ENCODE results near the gene ABCA3. TPM values are rescaled to one million over a fixed set of nuclear protein-coding genes. Genes with fewer than 3 reads are reported as not detected.
"Not testable (repeated sequence)": the region's sequence is repeated elsewhere in the genome, so short reads cannot be mapped to it uniquely, and the experiment has no call there.

Gene ABCA3
- polyA plus RNA-seq, 1 experiment = 3.8 TPM

DNA sequence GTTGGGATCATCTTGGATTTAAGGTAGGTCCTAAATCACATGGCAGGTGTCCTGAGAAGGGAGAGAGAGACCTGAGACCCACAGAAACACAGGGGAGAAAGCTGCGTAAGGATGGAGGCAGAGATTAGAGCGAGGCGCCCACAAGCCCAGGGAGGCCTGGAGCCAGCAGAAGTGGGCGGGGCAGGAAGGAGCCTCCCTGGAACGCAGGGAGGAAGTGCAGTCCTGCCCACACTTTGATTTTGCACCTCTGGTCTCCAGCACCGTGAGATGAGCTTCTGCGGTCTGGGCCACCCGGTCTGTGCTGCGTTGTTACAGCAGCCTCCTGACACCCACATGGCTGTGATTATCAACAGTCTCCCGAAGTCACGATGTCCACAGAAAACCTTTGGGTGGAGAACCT lies 97.9 kb downstream of the ABCA3 start:
- CTCF ChIA-PET = no interaction called here
- TF ChIP-seq, protein P1, sequence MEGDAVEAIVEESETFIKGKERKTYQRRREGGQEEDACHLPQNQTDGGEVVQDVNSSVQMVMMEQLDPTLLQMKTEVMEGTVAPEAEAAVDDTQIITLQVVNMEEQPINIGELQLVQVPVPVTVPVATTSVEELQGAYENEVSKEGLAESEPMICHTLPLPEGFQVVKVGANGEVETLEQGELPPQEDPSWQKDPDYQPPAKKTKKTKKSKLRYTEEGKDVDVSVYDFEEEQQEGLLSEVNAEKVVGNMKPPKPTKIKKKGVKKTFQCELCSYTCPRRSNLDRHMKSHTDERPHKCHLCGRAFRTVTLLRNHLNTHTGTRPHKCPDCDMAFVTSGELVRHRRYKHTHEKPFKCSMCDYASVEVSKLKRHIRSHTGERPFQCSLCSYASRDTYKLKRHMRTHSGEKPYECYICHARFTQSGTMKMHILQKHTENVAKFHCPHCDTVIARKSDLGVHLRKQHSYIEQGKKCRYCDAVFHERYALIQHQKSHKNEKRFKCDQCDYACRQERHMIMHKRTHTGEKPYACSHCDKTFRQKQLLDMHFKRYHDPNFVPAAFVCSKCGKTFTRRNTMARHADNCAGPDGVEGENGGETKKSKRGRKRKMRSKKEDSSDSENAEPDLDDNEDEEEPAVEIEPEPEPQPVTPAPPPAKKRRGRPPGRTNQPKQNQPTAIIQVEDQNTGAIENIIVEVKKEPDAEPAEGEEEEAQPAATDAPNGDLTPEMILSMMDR (IDR thresholded peaks at IDR 0.05; ENCODE audit: insufficient read depth, low read depth, low read length) = no peak
- peaks cover 28% of the 10 kb centered on the region for H3K36me3 ChIP-seq (ENCODE audit: control insufficient read depth, insufficient read depth, low read length)
- no peak for DNase-seq (ENCODE audit: low read depth)
- POLR2A ChIA-PET = no interaction called here
- H3K4me3 ChIP-seq (ENCODE audit: low read depth, low read length) = no peak overlapping the region
- no peaks in the 10 kb centered on the region for H3K27me3 ChIP-seq (ENCODE audit: control insufficient read depth, insufficient read depth, low read length)

DNA sequence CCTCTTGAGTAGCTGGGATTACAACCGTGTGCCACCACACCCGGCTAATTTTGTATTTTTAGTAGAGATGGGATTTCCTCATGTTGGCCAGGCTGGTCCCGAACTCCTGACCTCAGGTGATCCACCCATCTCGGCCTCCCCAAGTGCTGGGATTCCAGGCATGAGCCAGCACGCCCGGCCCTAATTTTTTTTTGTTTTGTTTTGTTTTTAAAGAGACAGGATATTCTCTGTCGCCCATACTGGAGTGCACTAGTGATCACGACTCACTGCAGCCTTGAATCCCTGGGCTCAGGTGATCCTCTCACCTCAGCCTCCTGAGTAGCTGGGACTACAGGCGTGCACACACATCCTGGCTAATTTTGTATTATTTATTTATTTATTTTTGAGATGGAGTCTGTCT lies 100.2 kb downstream of the ABCA3 start:
- H3K27me3 ChIP-seq (ENCODE audit: control insufficient read depth, insufficient read depth, low read length); POLR2A ChIA-PET; DNase-seq (ENCODE audit: low read depth); H3K4me3 ChIP-seq (ENCODE audit: low read depth, low read length): not testable (repeated sequence)
- CTCF ChIA-PET = interaction anchor here (1.2 kb wide), 1 partner anchor 12 kb away, joined by 4 read pairs; the partner anchor contains the start of gene ECI1
- H3K36me3 ChIP-seq (ENCODE audit: control insufficient read depth, insufficient read depth, low read length) = peaks cover 20% of the 10 kb centered on the region

DNA sequence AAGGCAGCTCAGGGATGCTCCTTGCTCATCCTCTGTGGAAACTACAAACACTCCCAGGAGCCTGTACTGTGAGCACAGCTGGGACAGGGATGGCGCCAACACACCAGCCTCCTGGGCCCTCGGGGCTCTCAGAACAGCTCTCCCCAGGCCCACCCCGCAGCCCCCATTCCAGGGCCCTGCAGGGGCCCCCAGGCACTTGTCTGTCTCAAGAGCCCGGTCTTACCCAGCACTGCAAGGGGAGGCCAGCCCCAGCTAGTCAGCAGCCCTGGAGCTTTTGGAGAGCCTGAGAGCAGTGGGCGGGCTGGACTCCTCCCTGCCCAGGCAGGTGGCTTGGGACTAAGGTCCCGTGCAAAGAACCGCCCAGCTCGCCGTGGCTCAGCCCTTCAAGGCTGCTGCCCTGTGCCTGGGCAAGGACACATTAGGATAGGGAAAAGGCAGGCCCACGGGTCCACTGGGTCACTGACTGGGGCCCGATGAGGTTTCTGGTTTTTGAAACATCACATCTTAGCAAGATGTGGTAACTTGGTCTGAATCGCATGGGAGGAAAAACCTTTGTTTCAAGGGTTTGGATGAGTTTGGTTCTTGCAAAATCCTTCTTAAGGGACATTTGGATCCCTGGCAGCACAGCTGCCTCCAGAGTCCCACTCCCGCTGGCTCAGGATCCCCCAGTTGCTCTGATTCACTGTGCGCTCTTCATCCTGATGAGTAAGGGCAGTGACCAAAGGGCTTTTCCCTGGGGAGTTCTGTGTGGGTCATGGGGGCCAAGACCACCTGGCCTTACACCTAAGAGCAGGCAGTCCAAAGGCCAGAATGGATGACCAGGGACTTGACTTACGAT lies 101.5 kb downstream of the ABCA3 start:
- POLR2A ChIA-PET = no interaction called here
- DNase-seq (ENCODE audit: low read depth) = no peak
- Histone ChIP-seq H3K4me3 (ENCODE audit: low read depth, low read length) (no peak overlapping the region), H3K36me3 (ENCODE audit: control insufficient read depth, insufficient read depth, low read length) (peaks cover 16% of the 10 kb centered on the region), H3K27me3 (ENCODE audit: control insufficient read depth, insufficient read depth, low read length) (no peaks in the 10 kb centered on the region)
- TF ChIP-seq, protein P1 (IDR thresholded peaks at IDR 0.05; ENCODE audit: insufficient read depth, low read depth, low read length) = no peak
- CTCF ChIA-PET = interaction anchor here (0.8 to 0.9 kb wide), 2 partner anchors 11 to 13 kb away, joined by 3 read pairs; partner anchors contain the start of gene ECI1

DNA sequence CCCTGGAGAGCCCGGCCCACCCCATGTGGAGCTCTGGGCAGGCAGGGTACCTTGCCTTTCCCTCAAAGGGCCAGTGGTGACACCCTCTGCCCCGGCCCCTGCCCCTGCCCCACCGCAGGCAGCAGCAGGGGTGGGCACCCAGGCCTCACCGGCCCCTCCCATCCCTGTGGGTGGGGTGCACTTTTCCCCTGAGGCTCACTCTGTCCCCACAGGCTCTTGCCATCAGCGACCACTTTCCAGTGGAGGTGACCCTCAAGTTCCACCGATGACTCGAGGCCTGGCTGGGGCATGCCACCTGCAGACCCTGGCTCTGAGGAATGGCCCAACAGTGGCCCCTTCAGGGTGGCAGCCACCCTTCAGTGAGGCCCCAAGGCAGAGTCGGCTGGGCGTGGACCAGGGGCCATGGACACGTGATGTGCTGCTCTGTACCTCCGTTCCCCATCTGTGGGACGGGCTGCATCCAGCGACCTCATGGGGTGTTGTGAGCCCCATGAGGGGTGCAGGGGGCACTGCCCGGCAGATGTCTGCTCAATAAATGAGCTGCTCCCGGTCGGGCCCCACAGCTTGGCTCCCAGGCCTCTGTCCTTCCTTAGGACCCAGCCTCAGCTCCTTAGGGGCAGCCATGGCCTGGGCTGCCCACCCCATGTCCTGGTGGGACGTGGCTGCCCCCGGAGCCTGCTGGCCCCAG lies 102.2 kb downstream of the ABCA3 start:
- Histone ChIP-seq H3K27me3 (ENCODE audit: control insufficient read depth, insufficient read depth, low read length) (no peaks in the 10 kb centered on the region), H3K36me3 (ENCODE audit: control insufficient read depth, insufficient read depth, low read length) (peaks cover 20% of the 10 kb centered on the region), H3K4me3 (ENCODE audit: low read depth, low read length) (no peak overlapping the region)
- ChIA-PET CTCF (interaction anchor here (0.8 to 0.9 kb wide), 2 partner anchors 12 to 13 kb away, joined by 3 read pairs; partner anchors contain the start of gene ECI1), POLR2A (no interaction called here)
- TF ChIP-seq, protein P1 (IDR thresholded peaks at IDR 0.05; ENCODE audit: insufficient read depth, low read depth, low read length) = no peak
- no peak for DNase-seq (ENCODE audit: low read depth)

DNA sequence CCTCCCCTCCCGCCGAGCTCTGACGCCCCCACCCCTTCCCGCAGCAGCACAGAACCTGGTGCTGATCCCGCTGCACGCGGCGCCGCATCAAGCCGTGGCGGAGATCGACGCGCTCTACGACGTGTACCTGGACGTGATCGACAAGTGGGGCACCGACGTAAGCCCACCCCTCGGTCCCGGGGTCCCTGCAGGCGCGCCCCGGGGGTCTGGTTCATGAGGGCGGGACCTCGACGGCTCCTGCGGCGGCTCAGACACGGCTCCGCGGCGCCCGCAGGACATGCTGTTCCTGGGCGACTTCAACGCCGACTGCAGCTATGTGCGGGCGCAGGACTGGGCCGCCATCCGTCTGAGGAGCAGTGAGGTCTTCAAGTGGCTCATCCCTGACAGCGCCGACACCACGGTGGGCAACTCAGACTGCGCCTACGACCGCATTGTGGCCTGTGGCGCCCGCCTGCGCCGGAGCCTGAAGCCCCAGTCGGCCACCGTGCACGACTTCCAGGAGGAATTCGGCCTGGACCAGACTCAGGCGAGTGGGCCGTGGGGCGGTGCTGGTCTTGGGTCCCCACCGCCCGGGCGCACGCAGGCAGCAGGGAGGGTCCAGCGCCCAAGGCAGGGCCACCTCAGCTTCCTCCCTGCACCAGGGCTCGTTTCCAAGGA lies 102.9 kb downstream of the ABCA3 start:
- CTCF ChIA-PET = no interaction called here
- H3K4me3 ChIP-seq (ENCODE audit: low read depth, low read length) = no peak overlapping the region
- TF ChIP-seq, protein P1 (IDR thresholded peaks at IDR 0.05; ENCODE audit: insufficient read depth, low read depth, low read length) = no peak
- no peaks in the 10 kb centered on the region for H3K27me3 ChIP-seq (ENCODE audit: control insufficient read depth, insufficient read depth, low read length)
- peaks cover 23% of the 10 kb centered on the region for H3K36me3 ChIP-seq (ENCODE audit: control insufficient read depth, insufficient read depth, low read length)
- no peak for DNase-seq (ENCODE audit: low read depth)
- POLR2A ChIA-PET = no interaction called here
